Measurements from ENCODE around the gene OR4B1. TPM values are rescaled to one million over a fixed set of nuclear protein-coding genes. Genes with fewer than 3 reads are reported as not detected.

Gene OR4B1
- total and polyA plus RNA-seq, 2 of the 8 experiments (the other 6 are each of a cell fraction or from before 2014, with no cell fraction given) = not detected

- Histone ChIP-seq H3K9ac (replicated peaks in 1 of 4; ENCODE audit: extremely low read depth in 1 of 4, low read depth in 3 of 4, low read length in 3 of 4) (no peak within 1 kb of the TSS), H2BK5ac (ENCODE audit: low read depth, low read length) (no peak within 1 kb of the TSS), H3K56ac (replicated peaks; ENCODE audit: insufficient read length, low read depth, low read length) (no peak within 1 kb of the TSS), H2BK120ac (replicated peaks; ENCODE audit: low read depth, low read length) (no peak within 1 kb of the TSS), H2AK5ac (ENCODE audit: low read depth, low read length) (no peak within 1 kb of the TSS), H2BK20ac (ENCODE audit: low read length) (no peak within 1 kb of the TSS), H2BK15ac (ENCODE audit: low read length) (no peak within 1 kb of the TSS), H3K79me2 (ENCODE audit: control insufficient read depth in 1 of 2, insufficient read depth in 2 of 2, low read length in 2 of 2) (no peaks in the 10 kb centered on the region), H3K4me3 (ENCODE audit: extremely low read depth in 1 of 4, insufficient read depth in 2 of 4, low read depth in 3 of 4, low read length in 4 of 4) (no peak within 1 kb of the TSS), H3K9me3 (ENCODE audit: insufficient read depth in 2 of 2, low read depth in 1 of 2, low read length in 1 of 2) (peaks cover 55 to 68% of the 10 kb centered on the region in 2 experiments), H4K8ac (ENCODE audit: extremely low read depth, insufficient read depth, low read length) (no peak within 1 kb of the TSS), H3K23ac (ENCODE audit: insufficient read length) (no peak within 1 kb of the TSS), H4K20me1 (replicated peaks in 1 of 2; ENCODE audit: control insufficient read depth in 1 of 2, insufficient read depth in 2 of 2, low read length in 2 of 2) (no peaks in the 10 kb centered on the region), H4K91ac (replicated peaks; ENCODE audit: insufficient read length, low read length) (no peak within 1 kb of the TSS), H3K79me1 (ENCODE audit: low read depth, low read length) (no peaks in the 10 kb centered on the region), H3K27ac (ENCODE audit: low read depth, low read length) (no peak within 1 kb of the TSS), H3K36me3 (ENCODE audit: control insufficient read depth in 2 of 4, insufficient read depth in 4 of 4, low read length in 3 of 4) (no peaks in the 10 kb centered on the region; a peak in 1 of 8 replicates), H2AFZ (ENCODE audit: low read length) (no peak within 1 kb of the TSS), H3K14ac (ENCODE audit: insufficient read length) (no peak within 1 kb of the TSS), H4K5ac (ENCODE audit: insufficient read length, low read depth, low read length) (no peak within 1 kb of the TSS), H3K4me1 (replicated peaks in 1 of 4; ENCODE audit: control insufficient read depth in 3 of 4, insufficient read depth in 4 of 4, low read length in 3 of 4) (no peaks in the 10 kb centered on the region), H2BK12ac (ENCODE audit: low read depth, low read length) (no peak within 1 kb of the TSS), H3K27me3 (replicated peaks in 1 of 4; ENCODE audit: control insufficient read depth in 3 of 4, extremely low read depth in 1 of 4, insufficient read depth in 3 of 4, low read length in 3 of 4) (peaks cover 0 to 1% (median 0%) of the 10 kb centered on the region in 4 experiments; a peak in 1 of 7 replicates), H3K4ac (replicated peaks; ENCODE audit: insufficient read length, low read depth, low read length) (no peak within 1 kb of the TSS), H3K18ac (ENCODE audit: extremely low read depth, low read length) (no peak within 1 kb of the TSS), H3K23me2 (ENCODE audit: low read depth, low read length) (no peaks in the 10 kb centered on the region; the same call in 1 of the 2 replicates), H3K4me2 (ENCODE audit: insufficient read depth in 1 of 2, low read depth in 2 of 2, low read length in 2 of 2) (no peak within 1 kb of the TSS)
- no peak for TF ChIP-seq NANOG (IDR thresholded peaks at IDR 0.05; ENCODE audit: insufficient read depth, low read depth, low read length, poor library complexity, severe bottlenecking)
- no peak for TF ChIP-seq SUZ12 (IDR thresholded peaks at IDR 0.05; ENCODE audit: low read length)
- no peak for TF ChIP-seq JUND (IDR thresholded peaks at IDR 0.05; ENCODE audit: low read length)
- no peak for TF ChIP-seq TCF12 (IDR thresholded peaks at IDR 0.05; ENCODE audit: low read depth, low read length)
- no peak for TF ChIP-seq POU5F1 (IDR thresholded peaks at IDR 0.05; ENCODE audit: low read depth, low read length)
- TF ChIP-seq SIN3A (conservative IDR thresholded peaks at IDR 0.05 in 1 of 2, IDR thresholded peaks at IDR 0.05 in 1 of 2; ENCODE audit: low read depth in 1 of 2, low read length in 2 of 2) = no peak
- no peak for TF ChIP-seq BRCA1 (IDR thresholded peaks at IDR 0.05; ENCODE audit: low read depth, low read length)
- TF ChIP-seq HDAC2 (IDR thresholded peaks at IDR 0.05; ENCODE audit: borderline replicate concordance in 1 of 2, low read depth in 2 of 2, low read length in 2 of 2) = no peak
- TF ChIP-seq CEBPB (IDR thresholded peaks at IDR 0.05; ENCODE audit: low read depth, low read length) = no peak
- TF ChIP-seq RXRA (IDR thresholded peaks at IDR 0.05; ENCODE audit: insufficient read depth, low read depth, low read length) = no peak
- no peak for TF ChIP-seq EP300 (IDR thresholded peaks at IDR 0.05; ENCODE audit: borderline replicate concordance in 1 of 2, low read depth in 2 of 2, low read length in 2 of 2)
- no peak for TF ChIP-seq ATF2 (IDR thresholded peaks at IDR 0.05; ENCODE audit: low read length)
- ChIA-PET CTCF (ENCODE audit: partially characterized antibody) (no interaction called here), POLR2A (ENCODE audit: partially characterized antibody) (no interaction called here)
- WGBS, 2 experiments (ENCODE audit: extremely low coverage in 1 of 2, insufficient coverage in 1 of 2, insufficient read length in 1 of 2, insufficient replicate concordance in 2 of 2, low coverage in 1 of 2, low lambda C conversion rate in 2 of 2, missing lambda C conversion rate in 1 of 2) = 40% methylated on average over 3 of the region's 3 CpGs; no CpG with 5 or more reads in 1 of the 2 experiments
- FAIRE-seq (no peak), DNase-seq (ENCODE audit: low read depth in 1 of 2, low spot score in 2 of 2) (no peak)
Observed at GRCh38 chr11:48263423-48263911, 46.9 kb downstream of the OR4B1 start, which contains the start of gene OR4X1. OR4X1 (plus strand) TSS chr11:48263861; CDS start chr11:48263861, 0 bp downstream.
